HUES6 (cell line): Measurements from ENCODE around the gene ENDOD1.

ENCODE experiments used
- H3K27ac ChIP-seq: 2 replicates; pipeline ENCODE4 v1.7.0; 2013; ENCODE audit warnings: low read depth, mild to moderate bottlenecking, low read length, inconsistent platforms
- H3K27me3 ChIP-seq: 2 replicates; pipeline ENCODE4 v1.6.1; 2013; ENCODE audit warnings: low read length; ENCODE audit not compliant: control insufficient read depth, insufficient read depth
- H3K36me3 ChIP-seq: 2 replicates; pipeline ENCODE4 v1.6.1; 2013; ENCODE audit warnings: low read length; ENCODE audit not compliant: control insufficient read depth, insufficient read depth
- H3K4me1 ChIP-seq: 2 replicates; pipeline ENCODE4 v1.6.1; 2013; ENCODE audit warnings: low read length; ENCODE audit not compliant: control insufficient read depth, insufficient read depth
- H3K4me3 ChIP-seq: 2 replicates; pipeline ENCODE4 v1.5.1; 2013; ENCODE audit warnings: low read depth, low read length
- H3K9ac ChIP-seq: one replicate; pipeline ENCODE4 v1.6.1; 2013; ENCODE audit warnings: mild to moderate bottlenecking, low read length
- H3K9me3 ChIP-seq: 2 replicates; pipeline ENCODE4 v1.6.1; 2013; ENCODE audit warnings: low read depth, low read length; ENCODE audit not compliant: control insufficient read depth, insufficient read depth

The ENDOD1 gene

DNA sequence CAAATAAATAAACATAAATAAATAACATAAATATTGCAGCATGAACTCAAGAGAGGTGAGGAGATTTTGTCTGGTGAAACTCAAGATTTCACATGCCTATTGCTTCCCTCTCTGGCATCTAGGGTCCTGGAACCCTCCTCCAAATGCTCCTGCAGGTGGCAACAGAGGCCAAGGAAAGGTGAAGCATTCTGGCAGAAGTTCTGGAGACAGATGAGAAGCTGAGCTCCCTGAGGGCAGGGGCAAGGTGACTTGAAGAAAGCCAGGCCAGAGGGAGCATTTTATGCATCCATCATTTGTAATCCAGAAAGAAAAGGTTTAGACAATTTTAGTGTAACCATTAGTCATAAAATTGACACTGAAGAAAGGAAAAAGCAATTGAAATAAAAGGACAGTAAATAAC lies 64.9 kb downstream of the ENDOD1 start:
- H3K9me3 ChIP-seq: peaks cover 5% of the 10 kb centered on the region; the same call in 1 of the 2 replicates
- H3K36me3 ChIP-seq: no peaks in the 10 kb centered on the region
- peaks cover 17% of the 10 kb centered on the region for H3K27me3 ChIP-seq
- peaks cover 7% of the 10 kb centered on the region; the same call in 1 of the 2 replicates for H3K4me1 ChIP-seq
- no peak overlapping the region for H3K27ac ChIP-seq
- H3K4me3 ChIP-seq: no peak overlapping the region
- H3K9ac ChIP-seq: no peak overlapping the region

- no peak overlapping the region for H3K4me3 ChIP-seq
- H3K9me3 ChIP-seq: peaks cover 5% of the 10 kb centered on the region; the same call in 1 of the 2 replicates
- no peak overlapping the region for H3K9ac ChIP-seq
- no peaks in the 10 kb centered on the region for H3K4me1 ChIP-seq
- peaks cover 8% of the 10 kb centered on the region for H3K27me3 ChIP-seq
- no peak overlapping the region for H3K27ac ChIP-seq
- no peaks in the 10 kb centered on the region for H3K36me3 ChIP-seq
Observed at GRCh38 chr11:95155385-95155784, 65.7 kb downstream of the ENDOD1 start.

- Histone ChIP-seq H3K4me1 (no peaks in the 10 kb centered on the region), H3K4me3 (no peak overlapping the region), H3K27me3 (no peaks in the 10 kb centered on the region), H3K9ac (no peak overlapping the region), H3K9me3 (peaks cover 5% of the 10 kb centered on the region; the same call in 1 of the 2 replicates), H3K27ac (no peak overlapping the region), H3K36me3 (no peaks in the 10 kb centered on the region)
Observed at GRCh38 chr11:95156133-95156721, 66.6 kb downstream of the ENDOD1 start.

GRCh38 chr11:95156916-95157541 lies 67.4 kb downstream of the ENDOD1 start:
- H3K27ac ChIP-seq: no peak overlapping the region

DNA sequence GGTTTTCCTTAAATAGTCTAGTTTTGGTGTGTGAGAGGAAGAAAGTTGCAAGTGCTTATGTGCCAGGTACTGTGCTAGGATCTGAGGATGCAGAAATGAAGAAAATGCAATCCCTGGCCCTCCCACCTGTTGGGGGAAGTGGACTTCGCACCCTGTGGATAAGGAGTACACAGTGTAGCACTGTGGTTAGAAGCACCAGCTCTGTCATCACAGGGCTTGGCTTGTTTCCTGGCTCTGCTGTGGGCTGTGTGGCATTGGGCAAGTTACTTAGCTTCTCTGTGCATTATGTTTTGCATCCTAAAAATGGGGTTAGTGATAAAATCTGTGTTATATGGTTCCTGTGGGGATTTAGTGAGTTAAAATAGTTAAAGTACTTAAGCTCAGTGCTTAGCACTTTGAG lies 68.2 kb downstream of the ENDOD1 start:
- H3K36me3 ChIP-seq: no peaks in the 10 kb centered on the region
- no peaks in the 10 kb centered on the region for H3K27me3 ChIP-seq
- H3K9me3 ChIP-seq: peaks cover 5% of the 10 kb centered on the region; the same call in 1 of the 2 replicates
- no peaks in the 10 kb centered on the region for H3K4me1 ChIP-seq
- H3K9ac ChIP-seq: no peak overlapping the region
- H3K4me3 ChIP-seq: no peak overlapping the region
- no peak overlapping the region for H3K27ac ChIP-seq

More at GRCh38 chr11:95156916-95157541, 67.4 kb downstream of the ENDOD1 start:
- H3K4me3 ChIP-seq: no peak overlapping the region
- H3K27me3 ChIP-seq: no peaks in the 10 kb centered on the region
- no peak overlapping the region for H3K9ac ChIP-seq
- H3K36me3 ChIP-seq: no peaks in the 10 kb centered on the region
- peaks cover 5% of the 10 kb centered on the region; the same call in 1 of the 2 replicates for H3K9me3 ChIP-seq
- H3K4me1 ChIP-seq: no peaks in the 10 kb centered on the region

DNA sequence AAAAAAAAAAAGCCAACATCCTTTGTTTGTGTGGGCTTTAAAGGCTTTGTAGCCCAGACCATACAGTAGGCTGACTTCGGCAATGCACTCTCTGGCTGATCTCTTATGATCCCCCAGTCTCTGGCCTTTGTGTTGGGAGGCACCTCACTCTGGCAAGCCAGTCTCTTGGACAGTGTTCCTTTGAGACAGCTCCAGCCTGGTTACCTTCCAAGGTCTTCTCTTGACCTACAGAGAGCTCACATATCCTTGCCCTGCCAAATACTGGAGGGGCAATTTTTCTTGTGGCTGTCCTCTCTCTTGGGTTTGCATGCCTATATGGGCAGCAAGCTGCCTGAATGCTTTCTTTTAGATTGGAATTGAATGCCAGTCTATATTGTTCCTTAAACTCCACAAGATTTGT lies 71.6 kb downstream of the ENDOD1 start:
- Histone ChIP-seq H3K9me3 (peaks cover 5% of the 10 kb centered on the region; the same call in 1 of the 2 replicates), H3K27ac (no peak overlapping the region), H3K9ac (no peak overlapping the region), H3K4me1 (no peaks in the 10 kb centered on the region), H3K36me3 (no peaks in the 10 kb centered on the region), H3K4me3 (no peak overlapping the region), H3K27me3 (no peaks in the 10 kb centered on the region)

DNA sequence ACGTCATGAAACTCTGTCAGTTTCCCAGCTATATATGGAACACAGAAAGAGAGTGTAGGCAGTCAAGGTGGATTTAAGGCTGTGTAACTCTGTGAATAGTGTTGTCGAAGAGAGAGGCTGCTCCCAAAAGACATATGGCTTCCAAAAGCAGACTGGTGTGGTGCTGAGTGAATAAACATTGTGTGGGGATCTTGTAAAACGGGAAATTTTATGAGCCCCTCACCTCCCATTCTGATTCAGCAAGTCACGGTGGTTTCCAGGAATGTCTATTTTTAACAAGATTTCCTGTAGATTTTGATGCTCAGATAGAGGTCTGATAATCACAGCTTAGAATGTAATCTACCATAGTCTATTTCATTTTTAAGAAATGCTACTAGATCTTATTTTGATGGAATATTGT lies 73.5 kb downstream of the ENDOD1 start:
- no peak overlapping the region for H3K27ac ChIP-seq
- peaks cover 3% of the 10 kb centered on the region; the same call in 1 of the 2 replicates for H3K9me3 ChIP-seq
- H3K36me3 ChIP-seq: no peaks in the 10 kb centered on the region
- no peaks in the 10 kb centered on the region for H3K27me3 ChIP-seq
- no peaks in the 10 kb centered on the region for H3K4me1 ChIP-seq
- H3K4me3 ChIP-seq: no peak overlapping the region
- H3K9ac ChIP-seq: no peak overlapping the region

GRCh38 chr11:95165638-95166037 lies 76.0 kb downstream of the ENDOD1 start:
- Histone ChIP-seq H3K27ac (no peak overlapping the region), H3K4me1 (peaks cover 11% of the 10 kb centered on the region; the same call in 1 of the 2 replicates), H3K9me3 (no peaks in the 10 kb centered on the region), H3K27me3 (no peaks in the 10 kb centered on the region), H3K9ac (no peak overlapping the region), H3K36me3 (no peaks in the 10 kb centered on the region), H3K4me3 (no peak overlapping the region)

- Histone ChIP-seq H3K4me3 (no peak overlapping the region), H3K9me3 (no peaks in the 10 kb centered on the region), H3K27me3 (no peaks in the 10 kb centered on the region), H3K27ac (no peak overlapping the region), H3K9ac (no peak overlapping the region), H3K36me3 (no peaks in the 10 kb centered on the region), H3K4me1 (peaks cover 11% of the 10 kb centered on the region; the same call in 1 of the 2 replicates)
Observed at GRCh38 chr11:95166781-95167180, 77.1 kb downstream of the ENDOD1 start.

DNA sequence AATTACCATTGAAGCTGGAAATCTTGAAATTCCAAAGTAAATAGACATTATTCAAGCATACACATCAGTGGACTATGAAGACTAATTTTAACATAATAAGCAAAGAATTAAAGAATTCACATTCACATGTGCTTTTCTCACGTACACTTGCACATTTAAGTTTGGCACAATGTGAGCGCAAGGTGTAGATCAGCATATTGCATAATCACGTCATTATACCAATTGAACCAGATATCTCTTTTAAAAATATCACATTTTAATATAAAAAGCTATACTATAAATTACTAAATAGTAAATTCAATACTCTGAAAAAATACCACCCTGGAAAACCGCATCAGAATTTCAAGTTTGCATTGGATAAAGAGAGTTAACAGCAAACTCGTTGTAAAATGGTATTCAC lies 80.6 kb downstream of the ENDOD1 start:
- peaks cover 11% of the 10 kb centered on the region; the same call in 1 of the 2 replicates for H3K4me1 ChIP-seq
- no peaks in the 10 kb centered on the region for H3K27me3 ChIP-seq
- H3K27ac ChIP-seq: no peak overlapping the region
- H3K36me3 ChIP-seq: peaks cover 20% of the 10 kb centered on the region
- H3K9me3 ChIP-seq: no peaks in the 10 kb centered on the region
- H3K9ac ChIP-seq: no peak overlapping the region
- no peak overlapping the region for H3K4me3 ChIP-seq

GRCh38 chr11:95175818-95176380 lies 86.3 kb downstream of the ENDOD1 start:
- Histone ChIP-seq H3K27ac (no peak overlapping the region), H3K4me1 (no peaks in the 10 kb centered on the region), H3K9ac (no peak overlapping the region), H3K4me3 (no peak overlapping the region), H3K36me3 (peaks cover 53% of the 10 kb centered on the region), H3K27me3 (no peaks in the 10 kb centered on the region), H3K9me3 (no peaks in the 10 kb centered on the region)
